Right atrium auricular region (tissue), 2 donors: ENCODE results near the gene PLCL2. TPM values are rescaled to one million over a fixed set of nuclear protein-coding genes. Genes with fewer than 3 reads are reported as not detected.

Experiments
- DNase-seq: peaks from one replicate; pipeline ENCODE4 v3.0.0-alpha.2; 2019; ENCODE audit warnings: low spot score
- H3K27ac ChIP-seq, 2 donors: fragments of 200-600 bp; sonication (generic); 1 replicate in 1 of 2; 2 replicates in 1 of 2; pipeline ENCODE4 v1.5.1; 2016 to 2019
- H3K27me3 ChIP-seq, 2 donors: fragments of 200-600 bp; sonication (generic); one replicate each; pipeline versions ENCODE4 v1.5.1 to v1.6.0; 2017 to 2019
- H3K36me3 ChIP-seq: fragments of 200-600 bp; sonication (generic); one replicate; pipeline ENCODE4 v1.5.1; 2016
- H3K4me1 ChIP-seq, 2 donors: fragments of 200-600 bp; sonication (generic); one replicate each; pipeline versions ENCODE4 v1.5.1 to v1.6.0; 2017 to 2019
- H3K4me3 ChIP-seq, 2 donors: fragments of 200-600 bp; sonication (generic); 1 replicate in 1 of 2; 2 replicates in 1 of 2; pipeline ENCODE4 v1.5.1; 2017 to 2019; ENCODE audit warnings: mild to moderate bottlenecking in 1 of 2, moderate library complexity in 1 of 2
- H3K9me3 ChIP-seq, 2 donors: fragments of 200-600 bp; sonication (generic); one replicate each; pipeline ENCODE4 v1.5.1; 2019
- total RNA-seq, 2 donors: library from RNA; depleted of rRNA; stranded (reverse); fragments of >200 nt; gene quantifications; one replicate each; pipeline ENCODE4 v1.1.0, GENCODE V29; 2016
- TF ChIP-seq, protein P1 (sequence below), 2 donors: fragments of 200-600 bp; sonication (generic); IDR thresholded peaks; one replicate each; pipeline ENCODE4 v1.5.1; 2019; ENCODE audit warnings: antibody characterized with exemption in 2 of 2

PLCL2 gene
- total RNA-seq, 2 donors from 2014 or later, result 32.4 to 35.2 TPM

DNA sequence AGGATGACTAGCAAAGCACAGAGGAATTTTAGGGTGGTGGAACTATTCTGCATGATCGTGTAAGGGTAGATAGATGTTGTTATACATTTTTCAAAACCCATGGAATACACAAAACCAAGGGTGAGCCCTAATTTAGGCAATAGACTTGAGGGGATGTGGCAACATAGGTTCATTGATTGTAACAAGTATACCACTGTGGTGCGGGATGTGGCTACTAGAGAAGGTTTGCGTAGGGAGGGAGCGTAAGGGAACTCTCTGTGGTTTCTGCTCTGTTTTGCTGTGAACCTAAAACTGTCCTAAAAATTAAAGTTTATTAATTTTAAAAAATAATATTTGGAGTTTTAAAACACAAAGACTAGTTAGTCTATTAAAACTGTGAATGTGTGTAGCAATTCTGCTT is 202.8 kb downstream of the PLCL2 start:
- no peaks in the 10 kb centered on the region for H3K27me3 ChIP-seq
- peaks cover 4% of the 10 kb centered on the region for H3K36me3 ChIP-seq
- DNase-seq, result no peak
- H3K27ac ChIP-seq, result peak overlapping the region; percentile 72 to 75
- H3K4me3 ChIP-seq, result no peak overlapping the region
- no peaks in the 10 kb centered on the region for H3K9me3 ChIP-seq
- TF ChIP-seq, protein P1, sequence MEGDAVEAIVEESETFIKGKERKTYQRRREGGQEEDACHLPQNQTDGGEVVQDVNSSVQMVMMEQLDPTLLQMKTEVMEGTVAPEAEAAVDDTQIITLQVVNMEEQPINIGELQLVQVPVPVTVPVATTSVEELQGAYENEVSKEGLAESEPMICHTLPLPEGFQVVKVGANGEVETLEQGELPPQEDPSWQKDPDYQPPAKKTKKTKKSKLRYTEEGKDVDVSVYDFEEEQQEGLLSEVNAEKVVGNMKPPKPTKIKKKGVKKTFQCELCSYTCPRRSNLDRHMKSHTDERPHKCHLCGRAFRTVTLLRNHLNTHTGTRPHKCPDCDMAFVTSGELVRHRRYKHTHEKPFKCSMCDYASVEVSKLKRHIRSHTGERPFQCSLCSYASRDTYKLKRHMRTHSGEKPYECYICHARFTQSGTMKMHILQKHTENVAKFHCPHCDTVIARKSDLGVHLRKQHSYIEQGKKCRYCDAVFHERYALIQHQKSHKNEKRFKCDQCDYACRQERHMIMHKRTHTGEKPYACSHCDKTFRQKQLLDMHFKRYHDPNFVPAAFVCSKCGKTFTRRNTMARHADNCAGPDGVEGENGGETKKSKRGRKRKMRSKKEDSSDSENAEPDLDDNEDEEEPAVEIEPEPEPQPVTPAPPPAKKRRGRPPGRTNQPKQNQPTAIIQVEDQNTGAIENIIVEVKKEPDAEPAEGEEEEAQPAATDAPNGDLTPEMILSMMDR (IDR thresholded peaks at IDR 0.05), result no peak
- peaks cover 0 to 48% of the 10 kb centered on the region in 2 donors for H3K4me1 ChIP-seq

DNA sequence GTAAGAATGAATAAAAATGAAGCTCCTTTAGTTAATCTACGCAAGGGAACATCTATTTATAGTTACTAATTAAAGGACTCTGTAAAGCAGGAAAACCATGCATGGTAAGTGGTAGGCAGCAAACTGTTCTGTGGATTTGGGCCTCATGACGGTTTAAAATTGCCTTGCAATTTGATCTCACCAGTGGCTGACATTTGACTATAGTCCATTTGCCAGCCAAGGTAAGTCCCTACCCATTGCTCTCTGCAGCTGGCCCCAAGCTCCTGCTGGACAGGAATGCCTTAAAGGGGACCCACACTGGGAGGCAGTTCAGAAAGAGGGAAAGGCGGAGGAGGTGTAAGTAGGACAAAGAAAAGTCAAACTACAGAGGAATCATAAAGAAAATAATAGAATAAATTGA is 203.3 kb downstream of the PLCL2 start:
- no peak overlapping the region for H3K4me3 ChIP-seq
- no peaks in the 10 kb centered on the region for H3K27me3 ChIP-seq
- peaks cover 4% of the 10 kb centered on the region for H3K36me3 ChIP-seq
- DNase-seq, result no peak
- peaks cover 0 to 51% of the 10 kb centered on the region in 2 donors for H3K4me1 ChIP-seq
- TF ChIP-seq, protein P1 (IDR thresholded peaks at IDR 0.05), result no peak
- H3K9me3 ChIP-seq, result no peaks in the 10 kb centered on the region
- H3K27ac ChIP-seq, result peak overlapping the region; percentile 72 to 75

DNA sequence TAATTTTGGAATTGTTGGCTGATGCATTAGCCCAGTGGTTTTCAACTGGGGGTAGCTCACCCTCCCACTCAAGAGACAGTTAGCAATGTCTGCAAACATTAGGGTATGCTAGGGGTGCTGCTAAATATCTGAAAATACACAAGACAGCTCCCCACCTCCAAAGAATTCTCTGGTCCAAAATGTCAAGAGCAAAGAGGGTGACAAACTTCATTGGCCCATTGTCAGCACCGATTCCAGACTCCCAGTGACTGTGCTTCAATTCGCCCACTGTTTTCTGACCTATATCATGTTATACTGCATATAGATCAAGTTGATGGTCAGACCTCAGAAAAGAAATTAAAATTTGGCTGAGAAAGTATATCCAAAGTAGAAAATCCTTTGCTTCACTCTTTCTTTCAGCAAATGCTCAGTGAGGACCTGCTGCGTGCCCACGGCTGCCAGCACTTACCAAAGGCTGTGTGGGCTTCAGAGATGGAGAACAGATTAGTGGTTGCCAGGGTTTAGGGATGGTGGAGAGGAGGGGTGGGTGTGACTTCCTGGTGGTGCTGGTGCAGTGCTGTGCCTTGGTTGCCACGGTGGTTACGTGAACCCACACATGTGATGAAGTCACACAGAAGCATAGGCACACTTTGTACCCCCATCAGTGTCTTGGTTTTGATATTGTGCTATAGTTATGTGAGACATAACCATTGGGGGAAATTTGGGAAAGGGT is 204.0 kb downstream of the PLCL2 start:
- Histone ChIP-seq H3K4me1 (peaks cover 0 to 51% of the 10 kb centered on the region in 2 donors), H3K36me3 (peaks cover 4% of the 10 kb centered on the region), H3K27me3 (no peaks in the 10 kb centered on the region), H3K27ac (peak overlapping the region; percentile 72 to 75), H3K9me3 (no peaks in the 10 kb centered on the region), H3K4me3 (no peak overlapping the region)
- TF ChIP-seq, protein P1 (IDR thresholded peaks at IDR 0.05), result no peak
- DNase-seq, result no peak

DNA sequence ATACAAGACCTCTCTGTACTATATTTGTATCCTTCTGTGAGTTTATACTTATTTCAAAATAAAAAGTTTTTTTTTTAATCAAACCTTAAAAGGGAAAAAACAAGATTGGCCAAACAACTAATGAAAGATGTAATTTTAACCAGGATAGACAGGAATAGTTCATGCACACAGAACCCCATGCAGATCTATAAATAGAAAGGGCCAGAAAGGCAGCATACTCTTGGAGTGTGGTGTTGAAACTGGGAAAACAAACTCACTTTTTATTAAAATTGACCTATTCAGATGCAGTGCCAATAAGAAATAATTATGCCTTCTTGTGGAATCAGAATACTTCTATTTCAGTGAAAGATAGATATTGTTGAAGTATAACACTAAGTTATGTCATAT is 204.6 kb downstream of the PLCL2 start:
- Histone ChIP-seq H3K27me3 (no peaks in the 10 kb centered on the region), H3K4me1 (peaks cover 0 to 51% of the 10 kb centered on the region in 2 donors), H3K4me3 (no peak overlapping the region), H3K36me3 (peaks cover 4% of the 10 kb centered on the region), H3K27ac (peak overlapping the region; percentile 72 to 75), H3K9me3 (no peaks in the 10 kb centered on the region)
- TF ChIP-seq, protein P1 (IDR thresholded peaks at IDR 0.05), result no peak
- no peak for DNase-seq

DNA sequence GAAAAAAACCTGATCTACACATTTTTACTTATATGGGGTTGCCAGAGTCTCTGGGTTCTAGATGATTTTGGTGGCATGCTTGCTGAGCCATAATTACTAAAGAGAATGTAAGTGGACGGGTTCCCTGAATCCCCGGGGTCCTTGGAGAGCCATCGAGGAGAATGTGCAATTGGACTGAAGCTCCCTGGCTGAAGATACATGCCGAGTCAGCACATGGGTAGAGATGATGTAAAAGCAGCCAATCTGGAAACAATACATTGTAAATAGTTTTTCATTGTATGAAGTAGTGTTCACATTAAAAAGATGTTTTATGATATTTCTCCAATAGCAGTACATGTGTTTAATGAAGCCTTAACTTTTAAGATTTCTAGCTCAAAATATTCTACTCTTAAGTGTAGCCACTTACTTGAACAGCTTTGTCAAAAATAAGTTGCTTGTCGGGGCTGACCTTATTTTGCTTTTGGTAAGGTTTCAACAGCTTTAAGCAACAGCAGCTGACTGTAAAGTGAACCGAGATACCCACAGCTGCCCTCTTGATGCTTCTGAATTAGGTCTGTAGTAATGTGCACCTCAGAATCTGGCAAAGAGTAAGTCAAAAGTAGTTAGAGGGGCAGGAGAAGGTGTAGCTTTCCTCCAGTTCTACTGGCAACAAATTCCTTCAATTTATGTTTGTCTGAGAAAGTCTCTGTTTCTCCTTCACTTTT is 205.7 kb downstream of the PLCL2 start:
- Histone ChIP-seq H3K27ac (peak overlapping the region; percentile 72 to 75), H3K4me1 (peaks cover 0 to 51% of the 10 kb centered on the region in 2 donors), H3K4me3 (no peak overlapping the region), H3K9me3 (no peaks in the 10 kb centered on the region), H3K36me3 (no peaks in the 10 kb centered on the region), H3K27me3 (no peaks in the 10 kb centered on the region)
- DNase-seq, result no peak
- TF ChIP-seq, protein P1 (IDR thresholded peaks at IDR 0.05), result no peak
